ENCODE data around the gene ATP7B. TPM values are rescaled to one million over a fixed set of nuclear protein-coding genes. Genes with fewer than 3 reads are reported as not detected.

Gene ATP7B
- total RNA-seq, 2 donors from 2014 or later: 2.3 to 3.0 TPM

DNA sequence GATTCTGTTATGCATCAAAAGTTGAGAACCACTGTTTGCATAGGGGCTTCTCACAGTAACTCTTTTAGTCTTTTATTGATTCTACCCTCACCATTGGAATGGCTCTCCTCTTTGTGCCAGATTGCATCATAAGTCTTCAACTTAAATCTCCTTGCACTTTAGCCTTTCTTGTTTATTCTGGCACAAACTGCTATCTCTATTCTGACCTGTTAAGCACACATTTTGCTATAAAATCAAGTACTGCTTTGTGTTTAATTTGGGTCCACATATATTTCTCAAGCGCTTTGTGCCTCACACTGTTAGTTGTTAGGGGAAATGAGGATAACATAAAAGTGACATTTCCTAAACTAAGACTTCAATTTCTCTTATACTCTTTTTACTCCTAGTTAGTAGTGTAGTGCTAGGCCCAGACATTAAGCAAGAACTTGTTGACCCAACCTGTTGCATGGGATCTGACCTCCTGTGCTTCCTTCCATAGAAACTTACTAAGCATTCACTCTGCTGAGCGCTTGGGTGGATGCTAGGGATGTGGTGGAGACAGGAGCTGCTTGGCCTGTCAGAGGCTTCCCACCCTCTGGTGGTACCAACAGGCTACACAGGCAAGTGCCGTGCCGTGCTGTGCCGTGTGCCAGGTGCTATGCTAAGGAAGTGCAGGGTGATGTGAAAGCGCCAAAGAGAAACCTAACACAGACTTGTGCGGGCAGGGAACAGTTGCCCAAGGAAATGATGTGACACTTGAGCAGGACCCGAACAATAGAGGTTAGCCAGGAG, 14.4 kb upstream of the ATP7B start:
- Mint-ChIP-seq H3K36me3 (ENCODE audit: insufficient read depth in 2 of 2) (peaks cover 30 to 48% of the 10 kb centered on the region in 2 donors), H3K4me3 (no peak overlapping the region)
- no peak for ATAC-seq (replicated peaks in 1 of 2)

DNA sequence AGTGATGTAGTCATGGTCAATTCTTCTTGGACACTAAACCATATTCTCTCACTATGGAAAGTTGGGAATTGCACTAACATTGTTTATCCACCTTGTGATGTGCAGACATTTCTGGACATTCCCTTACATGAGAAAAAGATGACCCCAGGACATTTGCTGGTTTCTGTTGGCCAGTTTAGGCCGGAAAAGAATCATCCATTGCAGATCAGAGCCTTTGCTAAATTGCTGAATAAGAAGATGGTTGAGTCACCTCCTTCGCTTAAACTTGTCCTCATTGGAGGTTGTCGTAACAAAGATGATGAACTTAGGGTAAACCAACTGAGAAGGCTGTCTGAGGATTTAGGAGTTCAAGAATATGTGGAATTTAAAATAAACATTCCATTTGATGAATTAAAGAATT, 13.2 kb upstream of the ATP7B start, which contains the start of gene UTP14C:
Gene UTP14C, plus strand, starts transcription at position 211 of the 400 bp plus-strand sequence. CDS start 4,114 bp downstream, outside the sequence.
- Mint-ChIP-seq H3K27me3 (ENCODE audit: low read depth) (no peaks in the 10 kb centered on the region), H3K4me3 (no peak within 1 kb of the TSS), H3K36me3 (ENCODE audit: insufficient read depth in 2 of 2) (peaks cover 27 to 52% of the 10 kb centered on the region in 2 donors), H3K27ac (no peak within 1 kb of the TSS), H3K4me1 (ENCODE audit: low read depth) (peaks cover 16% of the 10 kb centered on the region), H3K9me3 (peaks cover 6 to 7% of the 10 kb centered on the region in 2 donors)
- DNase-seq: no peak
- no peak for ATAC-seq (replicated peaks in 1 of 2)

More for the DNA sequence above, 14.4 kb upstream of the ATP7B start:
- DNase-seq: no peak
- no peak overlapping the region for H3K27ac Mint-ChIP-seq
- H3K9me3 Mint-ChIP-seq: peaks cover 6 to 11% of the 10 kb centered on the region in 2 donors
- no peaks in the 10 kb centered on the region for H3K27me3 Mint-ChIP-seq (ENCODE audit: low read depth)
- H3K4me1 Mint-ChIP-seq (ENCODE audit: low read depth): peaks cover 12% of the 10 kb centered on the region

DNA sequence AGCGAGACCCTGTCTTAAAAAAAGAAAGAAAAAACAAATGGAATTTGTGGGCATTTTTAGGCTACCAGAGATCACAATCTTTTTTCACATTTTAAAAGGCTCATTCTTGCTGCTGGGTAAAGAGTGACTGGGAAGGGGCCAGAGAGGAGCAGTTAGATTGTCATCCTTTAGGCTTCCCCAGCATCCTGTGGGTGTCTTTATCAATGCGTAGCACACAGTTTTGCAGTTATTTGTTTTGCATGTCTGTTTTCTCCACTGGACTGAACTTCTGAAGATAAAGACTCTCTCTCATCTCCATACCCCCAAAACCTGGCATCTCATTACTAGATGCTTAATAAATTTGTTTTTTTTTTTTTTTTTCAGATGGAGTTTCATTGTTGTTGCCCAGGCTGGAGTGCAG, 11.1 kb upstream of the ATP7B start:
- Mint-ChIP-seq H3K36me3 (ENCODE audit: insufficient read depth in 2 of 2) (peaks cover 19 to 44% of the 10 kb centered on the region in 2 donors), H3K4me1 (ENCODE audit: low read depth) (peaks cover 21% of the 10 kb centered on the region), H3K9me3 (peaks cover 4 to 5% of the 10 kb centered on the region in 2 donors), H3K27ac (no peak overlapping the region), H3K27me3 (ENCODE audit: low read depth) (no peaks in the 10 kb centered on the region), H3K4me3 (no peak overlapping the region)
- ATAC-seq (replicated peaks in 1 of 2): no peak
- DNase-seq: no peak

DNA sequence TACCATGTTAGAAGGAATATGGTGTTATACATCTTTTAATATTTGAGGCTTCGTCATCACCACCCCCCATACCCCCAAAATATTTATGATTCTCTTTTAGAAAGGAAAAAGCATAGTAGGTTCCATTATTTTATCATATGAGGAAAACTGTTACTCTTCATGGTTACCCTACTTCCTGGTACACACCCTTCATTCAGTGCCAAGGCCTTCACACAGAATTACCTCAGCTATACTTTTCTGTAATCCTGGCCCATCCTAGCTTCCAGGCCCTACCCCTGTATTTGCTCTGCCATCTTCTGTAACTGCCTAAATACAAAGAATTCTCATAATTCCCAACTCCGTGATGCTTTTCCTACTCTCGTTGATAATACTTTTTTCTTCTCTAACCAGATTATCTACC, 8.9 kb upstream of the ATP7B start:
- peaks cover 10 to 35% of the 10 kb centered on the region in 2 donors for H3K36me3 Mint-ChIP-seq (ENCODE audit: insufficient read depth in 2 of 2)
- DNase-seq (no peak), ATAC-seq (replicated peaks in 1 of 2) (no peak)
- H3K27ac Mint-ChIP-seq: no peak overlapping the region
- peaks cover 9% of the 10 kb centered on the region for H3K4me1 Mint-ChIP-seq (ENCODE audit: low read depth)
- H3K9me3 Mint-ChIP-seq: no peaks in the 10 kb centered on the region
- H3K27me3 Mint-ChIP-seq (ENCODE audit: low read depth): no peaks in the 10 kb centered on the region
- no peak overlapping the region for H3K4me3 Mint-ChIP-seq

DNA sequence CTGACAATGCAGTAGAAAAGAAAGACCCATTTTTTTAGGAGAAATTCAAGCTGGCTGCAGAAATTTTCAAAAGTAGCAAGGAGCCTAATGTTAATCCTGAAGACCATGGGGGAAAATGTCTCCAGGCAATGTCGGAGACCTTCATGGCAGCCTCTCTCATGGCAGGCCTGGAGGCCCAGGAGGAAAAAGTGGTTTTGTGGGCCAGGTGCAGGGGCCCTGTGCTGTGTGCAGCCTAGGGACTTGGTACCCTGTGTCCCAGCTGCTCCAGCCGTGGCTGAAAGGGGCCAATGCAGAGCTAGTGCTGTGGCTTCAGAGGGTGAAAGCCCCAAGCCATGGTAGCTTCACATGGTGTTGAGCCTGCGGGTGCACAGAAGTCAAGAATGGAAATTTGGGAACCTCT, 5.0 kb upstream of the ATP7B start:
- no peaks in the 10 kb centered on the region for H3K9me3 Mint-ChIP-seq
- H3K27ac Mint-ChIP-seq: no peak overlapping the region
- H3K4me3 Mint-ChIP-seq: no peak overlapping the region
- H3K27me3 Mint-ChIP-seq (ENCODE audit: low read depth): peaks cover 1% of the 10 kb centered on the region
- peaks cover 7 to 20% of the 10 kb centered on the region in 2 donors for H3K36me3 Mint-ChIP-seq (ENCODE audit: insufficient read depth in 2 of 2)
- DNase-seq (no peak), ATAC-seq (replicated peaks in 1 of 2) (no peak)
- peaks cover 18% of the 10 kb centered on the region for H3K4me1 Mint-ChIP-seq (ENCODE audit: low read depth)

DNA sequence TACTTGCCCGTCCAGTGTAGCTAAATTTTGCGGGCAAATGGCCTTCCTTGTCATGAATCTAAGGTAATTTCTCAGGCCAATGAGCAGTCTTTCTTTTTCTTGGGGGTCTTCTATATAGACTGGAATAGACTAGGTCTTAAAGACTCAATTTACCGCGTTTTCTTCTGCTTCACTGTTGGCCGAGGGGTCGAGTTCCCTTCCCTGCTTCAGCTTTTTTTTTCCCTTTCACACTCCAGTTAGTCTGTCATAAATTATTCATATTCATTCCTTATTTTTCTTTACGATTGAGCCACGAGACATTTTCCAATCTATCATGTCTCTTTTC, 1.2 kb upstream of the ATP7B start:
- no peaks in the 10 kb centered on the region for H3K9me3 Mint-ChIP-seq
- H3K4me3 Mint-ChIP-seq: peak overlapping the region; percentile 93 to 99
- H3K4me1 Mint-ChIP-seq (ENCODE audit: low read depth): peaks cover 16% of the 10 kb centered on the region
- no peak for DNase-seq
- H3K27ac Mint-ChIP-seq: peak overlapping the region; percentile 97
- H3K36me3 Mint-ChIP-seq (ENCODE audit: insufficient read depth in 2 of 2): peaks cover 7 to 8% of the 10 kb centered on the region in 2 donors
- peaks cover 22% of the 10 kb centered on the region for H3K27me3 Mint-ChIP-seq (ENCODE audit: low read depth)
- no peak for ATAC-seq (replicated peaks in 1 of 2)

DNA sequence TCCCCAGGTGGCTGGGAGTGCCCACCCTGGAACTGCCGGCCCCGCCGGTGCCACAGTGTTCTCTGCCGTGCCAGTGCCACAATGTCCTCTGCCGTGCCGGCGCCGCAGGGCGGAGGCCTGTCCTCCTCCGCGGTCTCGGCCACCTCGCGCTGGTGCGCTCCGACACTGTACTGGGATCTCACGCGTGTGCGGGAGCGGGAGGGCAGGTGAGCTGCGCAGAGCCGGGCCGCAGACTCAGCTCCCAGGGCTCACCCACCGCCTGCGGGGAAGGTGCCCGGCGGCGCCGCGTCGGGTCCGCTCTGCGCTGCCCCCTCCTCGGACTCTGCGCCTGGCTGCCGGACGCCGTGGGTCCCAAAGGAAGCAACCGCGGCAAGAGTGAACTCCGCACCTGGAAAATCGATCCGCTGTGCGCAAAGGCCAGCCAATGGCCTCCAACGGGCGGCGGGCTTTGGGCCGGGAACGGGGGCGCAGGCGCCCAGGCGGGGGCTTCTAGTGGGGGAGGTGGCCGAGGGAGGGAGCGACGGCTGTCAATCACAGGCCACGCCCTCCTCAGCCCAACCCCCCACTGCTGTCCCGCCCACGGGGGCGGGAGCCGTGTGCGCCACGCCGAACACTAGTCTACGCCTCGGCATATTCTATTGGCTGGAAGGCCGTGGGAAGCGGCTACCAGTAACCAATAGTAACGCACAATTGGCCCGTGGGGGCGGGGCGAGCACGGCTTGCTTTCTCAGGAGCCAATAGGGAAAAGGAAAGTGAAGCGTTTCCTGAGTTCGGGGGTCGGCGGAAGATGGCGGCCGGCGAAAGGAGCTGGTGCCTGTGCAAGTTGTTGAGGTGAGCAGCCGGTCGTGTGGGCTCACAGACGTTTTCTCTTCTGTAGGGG, 622 bp upstream of the ATP7B start, which contains the start of gene ALG11:
Gene ALG11, plus strand, starts transcription at position 767 of the 880 bp plus-strand sequence. Its CDS starts 21 bp downstream, at position 788.
- peak; percentile 98 to 99 for ATAC-seq (replicated peaks in 1 of 2)
- H3K4me1 Mint-ChIP-seq (ENCODE audit: low read depth): peaks cover 16% of the 10 kb centered on the region
- peak within 1 kb of the TSS; percentile 97 for H3K27ac Mint-ChIP-seq
- no peaks in the 10 kb centered on the region for H3K9me3 Mint-ChIP-seq
- H3K4me3 Mint-ChIP-seq: peak within 1 kb of the TSS; percentile 93 to 99
- DNase-seq: peak; percentile 100
- peaks cover 22% of the 10 kb centered on the region for H3K27me3 Mint-ChIP-seq (ENCODE audit: low read depth)
- peaks cover 7 to 8% of the 10 kb centered on the region in 2 donors for H3K36me3 Mint-ChIP-seq (ENCODE audit: insufficient read depth in 2 of 2)

DNA sequence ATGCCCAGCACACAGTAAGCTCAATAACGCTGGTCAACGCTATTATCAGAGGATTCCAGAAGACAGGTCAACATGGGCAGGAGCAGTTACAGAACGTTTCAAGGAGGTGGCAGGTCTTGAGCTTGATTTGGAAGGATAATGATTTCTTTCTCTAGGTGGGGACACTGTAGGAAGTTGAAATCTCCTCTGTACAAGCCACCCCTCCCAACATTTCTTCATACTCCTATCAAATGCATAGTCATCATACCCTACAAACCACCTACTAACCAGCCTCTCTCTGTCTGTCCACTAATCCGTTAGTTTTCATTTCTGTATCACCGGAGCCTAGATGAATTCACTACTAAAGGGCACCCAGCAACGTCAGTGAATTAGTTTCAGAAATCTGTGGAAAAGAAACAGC, 1.3 kb downstream of the ATP7B start:
- Mint-ChIP-seq H3K9me3 (no peaks in the 10 kb centered on the region), H3K4me1 (ENCODE audit: low read depth) (peaks cover 16% of the 10 kb centered on the region), H3K27ac (no peak overlapping the region), H3K27me3 (ENCODE audit: low read depth) (peaks cover 22% of the 10 kb centered on the region), H3K4me3 (peak overlapping the region in 1 of 2 donors; percentile 46), H3K36me3 (ENCODE audit: insufficient read depth in 2 of 2) (peaks cover 0 to 2% of the 10 kb centered on the region in 2 donors)
- DNase-seq (no peak), ATAC-seq (replicated peaks in 1 of 2) (no peak)

DNA sequence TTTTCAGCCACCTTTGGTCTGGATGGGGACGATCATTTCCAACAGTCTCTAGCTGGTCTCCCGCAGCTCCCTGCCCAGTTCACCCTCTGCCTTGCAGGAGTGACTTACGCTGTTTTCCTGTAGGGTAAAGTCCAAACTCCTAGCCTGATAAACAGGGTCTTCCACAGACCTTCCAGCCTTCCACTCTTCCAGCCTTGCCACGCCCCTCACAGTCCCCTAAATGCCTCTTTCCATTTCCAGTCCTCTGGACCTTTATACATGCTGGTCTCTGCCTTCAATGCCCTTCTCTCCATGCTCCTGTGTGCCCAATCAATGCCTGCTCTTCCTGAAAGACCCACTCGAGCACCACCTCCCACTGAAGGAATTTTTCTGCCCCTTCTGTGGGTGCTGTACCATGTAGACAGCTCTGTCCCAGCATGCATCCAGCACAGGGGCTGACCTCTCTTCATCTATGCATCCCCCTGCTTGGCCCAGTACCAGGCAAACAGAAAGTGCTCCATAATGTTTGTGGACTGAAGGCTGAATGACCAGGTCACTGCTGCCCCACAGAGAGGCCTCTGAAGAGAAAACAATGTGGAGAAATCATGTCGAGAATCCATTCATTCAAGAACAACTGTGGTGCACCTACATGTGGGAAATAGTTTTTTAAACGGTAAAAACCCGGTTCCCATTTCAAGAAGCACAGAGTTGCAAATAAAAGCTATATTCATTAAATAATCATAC, 4.6 kb downstream of the ATP7B start:
- ATAC-seq (replicated peaks in 1 of 2): no peak
- Mint-ChIP-seq H3K4me1 (ENCODE audit: low read depth) (peaks cover 8% of the 10 kb centered on the region), H3K4me3 (no peak overlapping the region), H3K36me3 (ENCODE audit: insufficient read depth in 2 of 2) (no peaks in the 10 kb centered on the region), H3K27ac (no peak overlapping the region), H3K9me3 (no peaks in the 10 kb centered on the region), H3K27me3 (ENCODE audit: low read depth) (peaks cover 22% of the 10 kb centered on the region)
- no peak for DNase-seq

DNA sequence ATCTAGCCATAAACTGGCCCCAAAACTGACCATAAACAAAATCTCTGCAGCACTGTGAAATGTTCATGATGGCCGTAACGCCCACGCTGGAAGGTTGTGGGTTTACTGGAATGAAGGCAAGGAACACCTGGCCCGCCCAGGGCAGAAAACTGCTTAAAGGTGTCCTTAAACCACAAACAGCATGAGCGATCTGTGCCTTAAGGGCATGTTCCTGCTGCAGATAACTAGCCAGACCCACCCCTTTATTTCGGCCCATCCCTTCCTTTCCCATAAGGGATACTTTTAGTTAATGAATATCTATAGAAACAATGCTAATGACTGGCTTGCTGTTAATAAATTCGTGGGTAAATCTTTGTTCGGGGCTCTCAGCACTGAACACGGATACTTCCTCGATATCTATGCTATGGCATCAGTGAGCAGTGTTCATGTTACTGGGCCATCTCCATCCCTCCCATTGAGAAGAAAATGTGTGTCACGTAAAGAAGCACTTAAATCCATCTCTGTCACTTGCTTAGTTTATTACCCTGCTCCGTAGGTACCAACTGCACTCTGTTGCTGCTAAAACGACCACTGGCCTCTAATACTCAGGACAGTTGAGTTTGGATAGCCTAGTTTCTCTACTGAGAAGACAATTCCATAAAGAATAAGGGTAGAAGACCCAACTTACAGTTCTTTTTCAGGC, 5.3 kb downstream of the ATP7B start:
- Mint-ChIP-seq H3K9me3 (no peaks in the 10 kb centered on the region), H3K36me3 (ENCODE audit: insufficient read depth in 2 of 2) (no peaks in the 10 kb centered on the region), H3K27me3 (ENCODE audit: low read depth) (peaks cover 18% of the 10 kb centered on the region), H3K27ac (no peak overlapping the region), H3K4me3 (no peak overlapping the region), H3K4me1 (ENCODE audit: low read depth) (peaks cover 9% of the 10 kb centered on the region)
- no peak for DNase-seq
- ATAC-seq (replicated peaks in 1 of 2): no peak

DNA sequence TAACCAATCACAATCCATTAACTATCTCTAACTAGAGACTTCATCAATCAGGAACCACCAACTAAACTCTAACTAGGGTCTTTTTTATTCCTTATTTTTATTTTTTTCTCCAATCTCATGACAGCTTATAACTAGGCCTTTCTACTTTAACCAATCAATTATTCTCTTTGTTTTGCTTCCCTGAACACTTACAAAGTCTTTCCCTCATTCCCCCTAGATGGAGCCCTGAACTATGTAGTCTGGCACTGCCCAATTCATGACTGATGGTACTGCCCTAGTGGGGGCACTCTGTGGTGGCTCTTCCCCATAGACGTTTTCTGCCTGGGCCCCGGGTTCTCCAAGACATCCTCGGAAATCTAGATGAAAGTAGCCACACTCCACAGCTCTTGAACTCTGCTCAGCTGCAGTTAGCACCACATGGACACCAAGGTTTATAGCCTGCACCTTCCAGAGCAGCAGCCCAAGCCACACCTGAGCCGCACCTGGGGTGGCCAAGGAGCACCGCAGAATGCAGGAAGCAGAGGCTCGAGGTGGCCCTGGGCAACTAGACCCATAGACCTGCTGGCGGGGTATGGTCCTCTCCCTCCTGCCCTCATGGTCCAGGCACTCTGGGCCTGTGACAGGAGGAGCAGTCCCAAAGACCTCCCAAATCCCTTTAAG, 6.6 kb downstream of the ATP7B start:
- no peak overlapping the region for H3K4me3 Mint-ChIP-seq
- no peak for DNase-seq
- peak in 1 of 2 donors; percentile 34 for ATAC-seq (replicated peaks in 1 of 2)
- no peaks in the 10 kb centered on the region for H3K36me3 Mint-ChIP-seq (ENCODE audit: insufficient read depth in 2 of 2)
- H3K27ac Mint-ChIP-seq: no peak overlapping the region
- peaks cover 5% of the 10 kb centered on the region for H3K4me1 Mint-ChIP-seq (ENCODE audit: low read depth)
- H3K9me3 Mint-ChIP-seq: no peaks in the 10 kb centered on the region
- peaks cover 11% of the 10 kb centered on the region for H3K27me3 Mint-ChIP-seq (ENCODE audit: low read depth)

DNA sequence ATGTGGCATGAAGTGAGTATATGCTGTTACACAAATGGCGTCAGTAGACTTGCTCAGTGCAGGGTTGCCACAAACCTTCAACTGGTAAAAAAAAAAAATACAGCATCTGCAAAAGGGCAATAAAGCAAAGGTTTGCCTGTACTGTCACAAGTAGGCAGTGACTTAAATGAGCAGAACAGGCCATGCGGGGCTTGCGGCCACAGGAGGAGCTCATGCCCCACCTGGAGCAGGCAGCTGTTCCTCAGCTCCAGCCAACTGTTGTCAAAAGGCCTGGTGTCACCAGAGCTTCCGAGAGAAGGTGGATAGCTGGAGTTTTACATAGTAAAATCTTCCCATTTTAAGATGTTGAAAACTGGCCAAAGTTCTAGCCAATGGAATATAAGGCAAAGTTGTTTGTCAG, 7.7 kb downstream of the ATP7B start:
- H3K9me3 Mint-ChIP-seq: no peaks in the 10 kb centered on the region
- no peaks in the 10 kb centered on the region for H3K36me3 Mint-ChIP-seq (ENCODE audit: insufficient read depth in 2 of 2)

More for the DNA sequence above, 7.7 kb downstream of the ATP7B start:
- H3K27ac Mint-ChIP-seq: no peak overlapping the region
- peaks cover 5% of the 10 kb centered on the region for H3K4me1 Mint-ChIP-seq (ENCODE audit: low read depth)
- DNase-seq (no peak), ATAC-seq (replicated peaks in 1 of 2) (no peak)
- peaks cover 7% of the 10 kb centered on the region for H3K27me3 Mint-ChIP-seq (ENCODE audit: low read depth)
- H3K4me3 Mint-ChIP-seq: no peak overlapping the region
